Uterus (tissue), 2 donors: Measurements from ENCODE around the gene C1orf159.

Source experiments
- POLR2A ChIP-seq, 2 donors: fragments of 450-650 bp; IDR thresholded peaks; one replicate each; pipeline ENCODE4 v1.6.1; 2016; ENCODE audit warnings: antibody characterized with exemption in 2 of 2, mild to moderate bottlenecking in 1 of 2, moderate library complexity in 1 of 2
- TF ChIP-seq, protein P1 (sequence below), 4 experiments: fragments of 200-600 bp in 2 of 4; fragments of 450-650 bp in 2 of 4; sonication (generic) in 2 of 4; IDR thresholded peaks; one replicate each; pipeline ENCODE4 v1.5.1; 2016 to 2019; ENCODE audit warnings: antibody characterized with exemption in 4 of 4, mild to moderate bottlenecking in 2 of 4, moderate library complexity in 1 of 4

DNA sequence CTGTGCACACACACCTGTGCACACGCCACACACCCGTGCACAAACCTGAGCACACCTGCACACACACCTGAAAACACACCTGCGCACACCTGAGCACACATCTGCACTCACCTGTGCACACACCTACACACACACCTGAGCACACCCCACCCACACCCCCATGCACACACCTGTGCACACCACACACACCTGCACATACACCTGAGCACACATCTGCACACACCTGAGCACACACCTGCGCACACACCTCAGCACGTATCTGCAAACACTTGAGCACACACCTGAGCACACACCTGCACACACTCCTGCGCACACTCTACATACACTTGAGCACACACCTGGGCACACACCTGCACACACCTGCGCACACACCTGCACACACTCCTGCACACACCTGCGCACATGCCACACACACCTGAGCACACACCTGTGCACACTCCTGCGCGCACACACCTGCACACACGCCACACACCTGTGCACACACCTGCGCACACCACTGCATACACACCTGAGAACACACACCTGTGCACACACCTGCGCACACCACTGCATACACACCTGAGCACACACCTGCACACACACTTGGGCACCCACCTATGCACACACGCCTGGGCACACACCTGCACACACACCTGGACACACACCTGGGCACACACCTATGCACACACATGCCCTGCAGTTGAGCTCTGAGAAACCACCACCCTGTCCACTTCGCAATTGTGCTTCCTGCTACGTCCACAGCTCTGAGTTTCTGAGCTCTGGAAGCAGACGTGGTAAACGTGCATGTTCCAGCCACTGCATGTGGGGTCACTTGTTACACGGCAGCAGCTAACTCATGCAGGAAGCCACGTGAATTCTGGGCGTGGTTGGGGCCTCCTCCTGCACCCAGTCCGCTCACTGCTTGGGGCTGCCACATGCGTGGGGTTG, 8.0 kb upstream of the C1orf159 start:
- TF ChIP-seq POLR2A (IDR thresholded peaks at IDR 0.05) = no peak
- TF ChIP-seq, protein P1, sequence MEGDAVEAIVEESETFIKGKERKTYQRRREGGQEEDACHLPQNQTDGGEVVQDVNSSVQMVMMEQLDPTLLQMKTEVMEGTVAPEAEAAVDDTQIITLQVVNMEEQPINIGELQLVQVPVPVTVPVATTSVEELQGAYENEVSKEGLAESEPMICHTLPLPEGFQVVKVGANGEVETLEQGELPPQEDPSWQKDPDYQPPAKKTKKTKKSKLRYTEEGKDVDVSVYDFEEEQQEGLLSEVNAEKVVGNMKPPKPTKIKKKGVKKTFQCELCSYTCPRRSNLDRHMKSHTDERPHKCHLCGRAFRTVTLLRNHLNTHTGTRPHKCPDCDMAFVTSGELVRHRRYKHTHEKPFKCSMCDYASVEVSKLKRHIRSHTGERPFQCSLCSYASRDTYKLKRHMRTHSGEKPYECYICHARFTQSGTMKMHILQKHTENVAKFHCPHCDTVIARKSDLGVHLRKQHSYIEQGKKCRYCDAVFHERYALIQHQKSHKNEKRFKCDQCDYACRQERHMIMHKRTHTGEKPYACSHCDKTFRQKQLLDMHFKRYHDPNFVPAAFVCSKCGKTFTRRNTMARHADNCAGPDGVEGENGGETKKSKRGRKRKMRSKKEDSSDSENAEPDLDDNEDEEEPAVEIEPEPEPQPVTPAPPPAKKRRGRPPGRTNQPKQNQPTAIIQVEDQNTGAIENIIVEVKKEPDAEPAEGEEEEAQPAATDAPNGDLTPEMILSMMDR (IDR thresholded peaks at IDR 0.05) = no peak
